GM21515 (cell line): ENCODE results near the gene ARHGAP26.

ENCODE experiments used
- ATAC-seq: cut with Tn5 transposase; IDR thresholded peaks from one replicate; pipeline ENCODE4 v1.9.1; 2021; ENCODE audit not compliant: unreplicated experiment

The ARHGAP26 gene

DNA sequence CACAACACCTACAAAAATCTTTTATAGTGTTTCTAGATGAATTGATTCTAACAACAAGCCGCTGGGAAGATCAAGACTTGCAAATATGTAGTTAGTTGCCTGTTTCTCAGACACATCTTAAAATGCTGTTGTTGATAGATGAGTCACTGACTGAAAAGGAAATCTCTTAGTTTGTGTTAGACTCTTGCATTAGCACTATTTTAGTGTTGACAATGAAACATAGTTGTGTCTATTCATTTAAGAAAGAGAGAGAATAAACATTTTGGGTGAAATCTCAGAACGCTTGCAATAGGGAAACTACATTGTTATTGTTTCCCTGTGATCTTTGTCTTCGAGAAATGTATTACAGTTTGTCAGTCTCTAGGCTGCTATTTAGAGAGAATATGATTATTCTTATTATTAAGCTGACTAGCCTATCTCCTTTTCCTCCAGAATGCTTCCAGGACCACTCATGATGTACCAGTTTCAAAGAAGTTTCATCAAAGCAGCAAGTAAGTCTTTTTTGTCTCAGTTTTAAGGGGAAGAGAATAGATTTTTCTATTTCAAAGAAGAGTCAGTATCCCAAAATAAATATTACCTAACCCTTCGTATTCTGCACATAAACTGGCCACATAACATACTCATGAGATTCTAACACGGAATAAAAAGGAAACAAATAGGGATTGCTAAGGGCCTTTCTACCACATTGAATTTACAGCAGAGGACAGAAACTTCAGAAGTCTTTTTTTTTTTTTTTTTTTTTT is 285.6 kb downstream of the ARHGAP26 start:
- ATAC-seq, result no peak

DNA sequence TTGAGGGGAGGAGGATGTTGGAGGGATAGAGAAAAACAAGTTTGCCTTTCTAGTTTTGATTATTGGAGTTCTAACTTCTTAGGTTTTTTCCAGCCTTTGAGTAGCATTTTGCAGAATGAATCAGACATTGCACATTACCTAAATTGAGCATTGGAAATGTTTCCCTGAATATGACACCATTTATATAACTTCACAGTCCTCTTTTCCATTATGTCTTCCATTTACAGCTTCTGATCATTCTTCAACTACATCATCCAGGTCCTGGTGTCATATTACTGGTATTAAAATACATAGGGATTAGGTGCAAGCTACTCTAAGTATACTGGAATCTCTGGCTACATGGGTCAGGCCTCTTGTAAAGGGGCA is 286.1 kb downstream of the ARHGAP26 start:
- no peak for ATAC-seq

- peak; percentile 30 for ATAC-seq
Measured at GRCh38 chr5:143056792-143057579, 286.8 kb downstream of the ARHGAP26 start.

GRCh38 chr5:143057580-143057999 is 287.4 kb downstream of the ARHGAP26 start:
- peak; percentile 59 for ATAC-seq

DNA sequence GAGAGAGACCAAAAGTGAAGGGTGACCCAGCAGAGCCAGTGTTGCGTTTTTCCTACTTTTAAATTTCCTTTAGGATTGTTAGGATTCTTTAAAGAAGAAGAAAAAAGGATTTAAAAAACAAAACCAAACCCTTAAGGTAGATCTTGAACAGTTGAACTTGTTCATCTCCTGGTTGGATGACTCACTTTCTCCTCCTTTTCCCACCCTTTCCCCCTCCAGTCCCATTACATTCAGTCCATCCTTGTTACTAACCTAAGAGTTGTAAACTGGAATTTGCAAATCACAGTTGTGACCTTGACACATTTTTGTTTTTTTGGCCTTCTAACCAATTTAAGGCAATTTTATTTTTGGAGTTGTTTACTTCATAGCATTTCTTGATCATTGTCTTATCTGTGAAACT is 289.2 kb downstream of the ARHGAP26 start:
- ATAC-seq, result no peak

GRCh38 chr5:143059976-143060765 is 290.0 kb downstream of the ARHGAP26 start:
- ATAC-seq, result no peak

GRCh38 chr5:143061161-143061945 is 291.2 kb downstream of the ARHGAP26 start:
- ATAC-seq, result no peak

DNA sequence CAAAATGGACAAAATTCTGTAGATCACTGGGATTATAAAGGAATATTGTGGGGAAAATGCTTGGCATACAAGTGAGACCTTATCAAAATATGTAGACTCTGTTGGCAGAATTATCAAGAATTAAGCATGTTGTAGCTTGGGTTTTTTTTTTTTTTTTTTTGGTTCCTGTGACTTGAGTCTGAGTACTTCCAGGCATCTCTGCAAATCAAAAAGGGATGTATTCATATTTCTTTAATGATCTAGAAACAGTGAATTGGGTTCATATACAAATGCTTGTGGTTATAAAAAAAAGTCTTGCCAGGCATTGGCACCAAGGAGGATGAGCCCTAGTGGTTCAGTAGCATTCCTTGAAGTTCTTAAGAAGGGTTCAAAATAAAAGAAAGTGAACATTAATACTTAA is 292.2 kb downstream of the ARHGAP26 start:
- ATAC-seq, result no peak

DNA sequence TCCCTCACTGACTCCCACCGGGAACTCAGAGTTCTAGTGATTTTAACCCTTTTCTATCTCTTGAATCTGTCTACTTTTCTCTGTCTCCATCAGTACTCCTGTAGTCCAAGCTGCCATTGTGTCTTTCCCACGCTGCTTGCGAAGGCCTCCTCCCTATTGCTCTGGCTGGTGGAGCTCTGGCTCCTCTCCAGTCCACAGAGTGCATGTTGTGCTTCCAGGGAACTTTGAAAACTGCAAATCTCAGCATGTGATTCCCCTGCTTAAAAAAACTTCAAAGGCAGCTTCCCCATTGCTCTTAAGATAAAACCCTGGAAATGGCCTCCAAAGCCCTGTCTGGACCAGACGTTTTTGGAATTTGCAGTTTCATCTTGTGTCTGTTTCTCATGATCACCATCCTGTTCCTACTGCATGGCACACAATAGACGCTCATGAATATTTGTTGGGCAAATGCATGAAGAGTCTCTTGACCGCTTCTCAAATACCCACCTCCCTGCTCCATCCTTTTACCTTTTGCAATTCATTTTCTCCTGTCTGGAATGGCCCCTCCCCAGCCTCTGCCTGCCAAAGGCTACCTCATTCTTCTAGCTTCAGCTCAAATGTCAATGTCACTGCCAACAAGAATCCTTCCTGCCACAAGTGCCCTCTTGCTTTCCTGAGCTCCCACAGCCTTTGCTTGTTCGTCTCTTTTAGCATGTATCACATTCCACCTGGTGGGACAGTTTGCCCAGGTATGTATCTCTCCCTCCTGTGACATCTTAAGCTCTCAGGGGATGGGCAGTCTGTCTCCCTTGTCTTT is 293.2 kb downstream of the ARHGAP26 start:
- ATAC-seq, result no peak

DNA sequence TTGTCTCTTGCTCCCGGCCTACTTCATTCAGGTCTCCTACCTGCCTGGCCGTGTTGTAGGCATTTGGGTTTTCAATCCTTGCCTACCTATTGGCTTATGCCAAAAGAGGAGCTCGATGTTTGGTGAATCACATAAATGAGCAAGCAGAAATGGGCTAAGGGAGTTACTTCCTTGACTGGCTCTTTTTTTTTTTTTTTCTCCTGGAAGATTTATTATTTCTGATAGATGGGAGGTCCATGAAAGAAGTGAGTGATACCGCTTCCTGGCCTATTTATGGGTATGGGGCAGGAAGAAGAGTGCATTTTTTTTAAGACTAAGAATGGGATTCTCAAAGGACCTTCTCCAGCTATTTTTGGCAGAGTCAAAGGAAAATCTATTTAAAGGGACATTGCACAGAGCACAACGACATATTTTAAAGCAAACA is 294.1 kb downstream of the ARHGAP26 start:
- ATAC-seq, result no peak

- ATAC-seq, result no peak
Measured at GRCh38 chr5:143064676-143065075, 294.5 kb downstream of the ARHGAP26 start.

- ATAC-seq, result no peak
Measured at GRCh38 chr5:143065185-143065965, 295.2 kb downstream of the ARHGAP26 start.

- ATAC-seq, result no peak
Measured at GRCh38 chr5:143065996-143066522, 295.9 kb downstream of the ARHGAP26 start.

DNA sequence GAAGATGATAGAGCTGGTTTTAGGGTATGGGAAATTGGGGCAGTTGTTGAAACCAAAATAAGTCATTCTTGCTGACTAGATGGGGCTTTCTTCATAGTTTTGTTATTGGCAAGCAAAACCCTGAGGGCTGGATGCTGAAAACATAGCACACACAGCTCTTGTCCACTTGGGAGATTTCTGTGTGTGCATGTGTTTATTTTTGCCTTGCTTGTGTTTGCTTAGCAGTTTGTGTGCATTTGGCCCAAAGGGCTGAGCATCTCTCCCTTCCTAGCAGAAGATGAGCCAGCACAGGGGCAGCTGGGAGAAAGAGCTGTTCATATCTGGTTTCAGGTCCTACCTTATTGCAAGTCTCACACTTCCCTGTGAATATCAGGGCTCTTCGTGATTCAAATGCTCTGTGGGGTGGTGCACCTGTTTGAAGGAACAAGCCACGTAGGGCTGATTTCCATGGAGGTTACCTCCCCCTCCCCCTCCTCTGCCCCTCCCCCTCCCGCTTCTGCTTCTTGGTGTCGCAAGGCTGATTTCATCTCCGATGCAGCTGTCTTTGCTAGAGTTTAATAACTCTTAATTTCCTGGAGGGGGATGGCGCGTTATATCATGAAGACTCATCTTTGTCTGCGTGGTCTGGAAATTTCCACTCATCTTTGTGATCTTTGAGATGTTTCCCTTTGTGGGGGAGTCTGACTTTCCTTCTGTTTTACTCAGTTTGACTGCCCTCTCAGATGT is 296.5 kb downstream of the ARHGAP26 start:
- peak; percentile 73 for ATAC-seq

GRCh38 chr5:143068712-143069111 is 298.5 kb downstream of the ARHGAP26 start:
- no peak for ATAC-seq

GRCh38 chr5:143071927-143072326 is 301.8 kb downstream of the ARHGAP26 start:
- ATAC-seq, result no peak

DNA sequence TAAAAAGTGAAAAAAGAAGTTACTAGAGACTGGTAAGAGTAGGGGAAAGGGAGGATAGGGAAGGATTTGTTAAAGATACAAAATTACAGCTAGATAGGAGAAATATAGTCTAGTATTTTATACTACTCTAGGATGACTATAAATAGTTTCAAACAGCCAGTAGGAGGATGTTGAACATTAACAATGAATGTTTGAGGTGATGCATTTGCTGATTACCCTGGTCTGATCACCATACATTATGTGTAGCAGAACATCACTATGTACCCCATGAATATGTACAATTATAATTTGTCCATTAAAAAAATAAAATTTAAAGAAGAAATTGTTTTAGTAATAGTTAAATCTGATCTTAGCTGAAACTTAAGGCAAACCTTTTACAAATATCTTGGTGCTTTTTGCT is 302.6 kb downstream of the ARHGAP26 start:
- no peak for ATAC-seq

DNA sequence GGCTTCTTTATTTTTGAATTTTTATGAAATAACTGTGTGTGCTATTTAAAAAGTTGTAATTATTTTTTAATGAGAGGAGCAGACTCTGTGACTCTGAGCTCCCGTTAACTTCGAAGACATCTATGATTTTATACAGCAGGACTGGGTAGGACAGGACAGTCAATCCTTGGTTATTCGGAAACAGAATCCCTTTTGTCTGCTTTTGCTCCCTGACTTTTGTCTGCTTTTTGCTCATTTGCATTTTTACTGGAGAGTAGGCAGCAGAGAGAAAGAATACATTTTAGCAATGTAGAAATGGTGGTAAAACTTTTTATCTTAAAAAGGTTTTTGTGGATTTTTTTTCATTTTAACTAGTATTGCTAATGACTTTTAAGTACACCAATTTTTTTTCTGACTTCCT is 303.6 kb downstream of the ARHGAP26 start:
- ATAC-seq, result no peak
